MG63 (cell line): Measurements from ENCODE around the gene C1orf122. TPM values are rescaled to one million over a fixed set of nuclear protein-coding genes. Genes with fewer than 3 reads are reported as not detected.
A peak's percentile ranks its signal among the peaks of the same experiment; 100 is the strongest.
"Not testable (repeated sequence)": the region's sequence is repeated elsewhere in the genome, so short reads cannot be mapped to it uniquely, and the experiment has no call there.

Experiments
- DNase-seq: peaks from one replicate; pipeline ENCODE4 v3.0.0-alpha.2; 2020
- H3K27me3 ChIP-seq: fragments of 250-450 bp; sonication (Bioruptor Pico); 2 replicates; pipeline ENCODE4 v1.5.1; 2020; ENCODE audit warnings: mild to moderate bottlenecking, moderate library complexity
- H3K36me3 ChIP-seq: fragments of 250-450 bp; sonication (Bioruptor Pico); 2 replicates; pipeline ENCODE4 v1.5.1; 2020; ENCODE audit warnings: mild to moderate bottlenecking, moderate library complexity
- H3K4me3 ChIP-seq: fragments of 250-450 bp; sonication (Bioruptor Pico); 2 replicates; pipeline ENCODE4 v1.5.1; 2020; ENCODE audit warnings: mild to moderate bottlenecking, moderate library complexity
- H3K9me3 ChIP-seq: fragments of 250-450 bp; sonication (Bioruptor Pico); 2 replicates; pipeline ENCODE4 v1.5.1; 2020; ENCODE audit warnings: mild to moderate bottlenecking, moderate library complexity
- total RNA-seq: library from RNA; depleted of rRNA; stranded (reverse); fragments of >200 nt; shearing (Covaris generic); gene quantifications from 2 replicates; pipeline ENCODE4 v1.2.3, GENCODE V29; 2014; ENCODE audit warnings: low replicate concordance; rRNA removed

Gene C1orf122
- total RNA-seq = 22.3 and 68.2 TPM in 2 replicates

- H3K4me3 ChIP-seq = peak within 1 kb of the TSS; percentile 75
- no peaks in the 10 kb centered on the region for H3K27me3 ChIP-seq
- H3K36me3 ChIP-seq = peaks cover 66% of the 10 kb centered on the region
- H3K9me3 ChIP-seq = no peaks in the 10 kb centered on the region
- peak; percentile 94 for DNase-seq
These were observed at the start of gene C1orf122, which contains the start of gene YRDC for GRCh38 chr1:37807555-37808368. Gene C1orf122, plus strand, starts transcription at chr1:37807790. Its CDS starts 615 bp downstream, at chr1:37808405. Gene YRDC, minus strand, starts transcription at chr1:37808208. Its CDS starts 28 bp downstream, at chr1:37808180.

GRCh38 chr1:37759451-37759850 is 48.1 kb upstream of the C1orf122 start:
- Histone ChIP-seq H3K36me3 (no peaks in the 10 kb centered on the region), H3K27me3 (peaks cover 20% of the 10 kb centered on the region), H3K4me3 (no peak overlapping the region), H3K9me3 (no peaks in the 10 kb centered on the region)
- DNase-seq = no peak

GRCh38 chr1:37761416-37762095 is 46.0 kb upstream of the C1orf122 start:
- DNase-seq = no peak
- Histone ChIP-seq H3K27me3 (peaks cover 38% of the 10 kb centered on the region), H3K9me3 (no peaks in the 10 kb centered on the region), H3K4me3 (no peak overlapping the region), H3K36me3 (no peaks in the 10 kb centered on the region)

GRCh38 chr1:37762516-37762915 is 45.1 kb upstream of the C1orf122 start:
- Histone ChIP-seq H3K27me3 (peaks cover 42% of the 10 kb centered on the region), H3K36me3 (no peaks in the 10 kb centered on the region), H3K4me3 (no peak overlapping the region), H3K9me3 (no peaks in the 10 kb centered on the region)
- no peak for DNase-seq

- Histone ChIP-seq H3K4me3 (no peak overlapping the region), H3K36me3 (no peaks in the 10 kb centered on the region), H3K27me3 (peaks cover 47% of the 10 kb centered on the region), H3K9me3 (no peaks in the 10 kb centered on the region)
- no peak for DNase-seq
These were observed 43.7 kb upstream of the C1orf122 start for GRCh38 chr1:37763791-37764413.

GRCh38 chr1:37764414-37764825 is 43.2 kb upstream of the C1orf122 start:
- Histone ChIP-seq H3K36me3 (no peaks in the 10 kb centered on the region), H3K9me3 (no peaks in the 10 kb centered on the region), H3K27me3 (peaks cover 47% of the 10 kb centered on the region), H3K4me3 (no peak overlapping the region)
- peak; percentile 32 for DNase-seq

- DNase-seq = no peak
- peaks cover 49% of the 10 kb centered on the region for H3K27me3 ChIP-seq
- no peak within 1 kb of the TSS for H3K4me3 ChIP-seq
- H3K36me3 ChIP-seq = no peaks in the 10 kb centered on the region
- H3K9me3 ChIP-seq = no peaks in the 10 kb centered on the region
These were observed 42.6 kb upstream of the C1orf122 start, which contains the start of gene EPHA10 for GRCh38 chr1:37764888-37765441. Gene EPHA10, minus strand, starts transcription at chr1:37765120. Its CDS starts 54 bp downstream, at chr1:37765066.

GRCh38 chr1:37765916-37766664 is 41.5 kb upstream of the C1orf122 start:
- H3K9me3 ChIP-seq = no peaks in the 10 kb centered on the region
- no peaks in the 10 kb centered on the region for H3K36me3 ChIP-seq
- peaks cover 49% of the 10 kb centered on the region for H3K27me3 ChIP-seq
- no peak for DNase-seq
- no peak overlapping the region for H3K4me3 ChIP-seq

GRCh38 chr1:37767488-37767887 is 40.1 kb upstream of the C1orf122 start:
- Histone ChIP-seq H3K36me3 (no peaks in the 10 kb centered on the region), H3K9me3 (no peaks in the 10 kb centered on the region; the same call in 1 of the 2 replicates), H3K27me3 (peaks cover 46% of the 10 kb centered on the region), H3K4me3 (no peak overlapping the region)
- no peak for DNase-seq

- H3K27me3 ChIP-seq = peaks cover 15% of the 10 kb centered on the region
- H3K36me3 ChIP-seq, DNase-seq, H3K4me3 ChIP-seq, H3K9me3 ChIP-seq: not testable (repeated sequence)
These were observed 36.1 kb upstream of the C1orf122 start for GRCh38 chr1:37771440-37771839.

GRCh38 chr1:37776946-37777516 is 30.6 kb upstream of the C1orf122 start:
- peaks cover 5% of the 10 kb centered on the region; the same call in 1 of the 2 replicates for H3K9me3 ChIP-seq
- no peak for DNase-seq

GRCh38 chr1:37778654-37779053 is 28.9 kb upstream of the C1orf122 start:
- no peaks in the 10 kb centered on the region for H3K27me3 ChIP-seq
- no peaks in the 10 kb centered on the region for H3K36me3 ChIP-seq
- H3K9me3 ChIP-seq = 0 out of 2 replicates have a peak, but pooled peaks cover 4% of the 10 kb centered on the region
- DNase-seq = no peak
- no peak overlapping the region for H3K4me3 ChIP-seq

More at GRCh38 chr1:37776946-37777516, 30.6 kb upstream of the C1orf122 start:
- Histone ChIP-seq H3K36me3 (no peaks in the 10 kb centered on the region), H3K4me3 (no peak overlapping the region), H3K27me3 (no peaks in the 10 kb centered on the region)

- Histone ChIP-seq H3K4me3 (no peak overlapping the region), H3K36me3 (no peaks in the 10 kb centered on the region), H3K9me3 (no peaks in the 10 kb centered on the region), H3K27me3 (peaks cover 3% of the 10 kb centered on the region; the same call in 1 of the 2 replicates)
- DNase-seq = no peak
These were observed 25.1 kb upstream of the C1orf122 start for GRCh38 chr1:37782491-37782890.

- DNase-seq = no peak
- Histone ChIP-seq H3K4me3 (no peak overlapping the region), H3K27me3 (peaks cover 3% of the 10 kb centered on the region), H3K36me3 (no peaks in the 10 kb centered on the region), H3K9me3 (no peaks in the 10 kb centered on the region)
These were observed 14.5 kb upstream of the C1orf122 start for GRCh38 chr1:37792943-37793686.

- H3K27me3 ChIP-seq = no peaks in the 10 kb centered on the region
- H3K36me3 ChIP-seq = no peaks in the 10 kb centered on the region
- peak; percentile 65 for DNase-seq
- no peaks in the 10 kb centered on the region for H3K9me3 ChIP-seq
- H3K4me3 ChIP-seq = peak within 1 kb of the TSS; percentile 44
These were observed 13.7 kb upstream of the C1orf122 start, which contains the start of gene MANEAL for GRCh38 chr1:37793773-37794371. Gene MANEAL, plus strand, starts transcription at chr1:37793847. Its CDS starts 336 bp downstream, at chr1:37794183.
